Amniotic epithelial cell (primary cell): ENCODE measurements around the gene SMYD3.

Experiments
- DNase-seq: peaks from one replicate; pipeline ENCODE4 v3.0.0-alpha.2; 2010; ENCODE audit warnings: low read depth

Gene SMYD3

DNA sequence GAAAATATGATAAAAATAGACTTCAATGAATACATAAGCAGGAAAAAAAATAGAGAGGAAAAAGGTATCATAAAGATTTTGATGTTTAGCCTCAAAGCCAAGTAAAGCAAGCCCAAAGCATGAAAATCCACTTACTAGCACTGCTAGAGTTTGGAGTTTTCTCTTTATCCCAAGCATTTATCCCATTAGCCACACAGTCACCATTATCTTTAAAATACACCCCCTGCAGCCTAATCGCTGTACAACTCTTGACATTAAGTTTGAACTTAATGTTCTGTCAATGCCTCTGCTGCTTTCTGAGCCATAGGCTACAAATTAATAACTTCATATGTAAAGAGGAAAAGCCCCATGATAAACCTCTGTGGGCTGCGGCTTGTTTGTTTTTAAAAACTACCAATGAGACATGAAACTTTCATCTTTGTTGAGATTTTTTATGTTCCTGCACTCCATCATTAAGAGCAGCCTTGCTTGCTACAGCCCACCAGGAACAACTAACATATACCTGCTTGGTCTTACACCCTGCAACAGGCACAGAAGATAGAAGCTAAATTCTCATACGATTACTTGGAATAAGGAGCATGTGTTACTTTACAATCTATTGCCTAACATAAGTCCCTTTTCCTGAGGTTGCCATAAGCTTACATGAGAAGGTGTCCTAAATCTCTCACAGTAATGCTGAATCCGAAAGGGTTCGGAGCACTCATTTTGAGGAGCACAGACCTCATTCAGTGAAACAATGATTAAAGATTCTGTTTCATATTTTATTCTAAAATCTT lies 202.4 kb downstream of the SMYD3 start:
- DNase-seq, result no peak

DNA sequence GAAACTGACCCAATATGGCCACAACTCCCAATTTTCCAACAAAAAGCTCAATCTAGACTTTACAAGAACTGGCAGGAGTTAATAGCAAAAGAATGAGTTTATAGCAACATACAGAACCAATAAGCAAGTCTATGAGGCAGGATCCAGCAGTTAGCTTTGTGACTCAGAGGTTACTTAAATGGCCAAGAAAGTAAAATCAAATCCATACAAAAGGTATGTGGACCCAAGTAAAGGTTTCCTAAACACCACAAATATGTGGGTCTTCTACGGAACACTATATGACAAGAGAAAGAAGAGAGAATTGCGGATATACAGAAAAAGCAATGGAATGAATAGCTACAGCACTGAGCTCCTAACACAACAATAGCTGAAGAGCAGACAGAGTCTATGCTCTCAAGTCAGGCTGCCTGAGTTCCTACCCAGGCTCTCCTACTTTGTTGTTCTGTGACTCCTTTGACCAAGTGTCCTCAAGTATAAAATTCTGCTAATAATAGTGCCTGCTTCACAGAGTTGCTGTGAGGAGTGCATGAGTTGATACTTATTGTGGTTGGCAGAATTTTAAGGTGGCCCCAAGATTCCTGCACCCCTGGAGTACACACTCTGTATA lies 204.3 kb downstream of the SMYD3 start:
- no peak for DNase-seq

GRCh38 chr1:246302251-246302625 lies 204.8 kb downstream of the SMYD3 start:
- DNase-seq, result peak; percentile 36

GRCh38 chr1:246301553-246302250 lies 205.4 kb downstream of the SMYD3 start:
- DNase-seq, result peak; percentile 30

- DNase-seq, result no peak
These were observed 206.2 kb downstream of the SMYD3 start for GRCh38 chr1:246300626-246301549.

- DNase-seq, result no peak
These were observed 209.5 kb downstream of the SMYD3 start for GRCh38 chr1:246297279-246298265.

- no peak for DNase-seq
These were observed 211.1 kb downstream of the SMYD3 start for GRCh38 chr1:246295968-246296367.

GRCh38 chr1:246295340-246295739 lies 211.7 kb downstream of the SMYD3 start:
- DNase-seq, result no peak

- no peak for DNase-seq
These were observed 212.8 kb downstream of the SMYD3 start for GRCh38 chr1:246294263-246294662.

DNA sequence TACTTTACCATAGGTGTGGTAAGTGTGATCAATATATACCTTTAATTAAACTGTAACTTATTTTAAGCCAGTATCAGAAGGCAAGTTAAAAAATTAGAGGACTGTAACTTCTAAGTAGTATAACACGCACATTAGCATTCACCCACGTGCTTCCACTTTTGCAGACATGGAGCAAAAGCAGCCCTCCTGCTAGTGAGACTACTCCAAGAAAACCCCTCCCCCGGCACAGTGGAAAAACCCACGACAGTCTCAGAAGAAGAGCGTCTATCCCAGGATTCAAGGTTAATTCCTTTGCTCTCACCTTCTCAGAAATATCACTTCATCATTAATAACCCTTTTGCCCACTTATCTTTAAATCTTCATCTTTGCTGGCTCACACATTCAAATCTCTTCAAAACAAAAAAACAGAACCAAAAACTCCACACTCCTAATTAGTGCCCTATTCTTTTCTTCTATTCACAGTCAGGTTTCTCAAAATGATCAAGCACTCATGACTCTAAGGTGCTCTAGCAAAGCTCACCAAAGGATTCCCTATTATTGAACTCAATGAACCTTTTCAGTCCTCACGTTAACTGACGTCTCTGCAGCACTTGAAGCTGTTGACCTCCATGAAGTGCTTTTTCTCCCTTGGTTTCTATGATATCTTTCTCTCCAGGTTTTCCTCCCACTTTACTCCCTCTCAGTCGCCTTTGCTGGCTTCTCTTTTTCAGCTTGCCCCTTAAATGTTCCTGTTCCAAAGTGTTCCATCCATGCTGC lies 213.5 kb downstream of the SMYD3 start:
- DNase-seq, result no peak

DNA sequence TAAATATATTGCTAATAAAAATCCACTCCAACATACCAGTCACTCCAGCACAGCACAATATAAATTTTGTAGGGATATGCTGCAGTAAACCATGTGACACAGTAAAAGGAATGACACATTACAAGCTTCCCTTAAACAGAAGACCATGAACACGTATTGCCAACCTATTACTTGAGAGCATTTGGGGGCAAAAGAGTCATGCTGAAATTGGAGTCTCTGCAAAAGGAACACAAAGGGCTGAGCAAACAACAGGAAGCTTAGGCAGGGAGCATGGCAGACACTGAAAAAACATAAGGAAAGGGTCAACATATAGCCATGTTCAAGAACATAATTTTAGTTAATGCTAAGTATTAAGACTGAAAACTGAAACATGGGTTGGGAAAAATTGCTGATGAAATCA lies 214.5 kb downstream of the SMYD3 start:
- no peak for DNase-seq

- no peak for DNase-seq
These were observed 216.0 kb downstream of the SMYD3 start for GRCh38 chr1:246291127-246291526.

DNA sequence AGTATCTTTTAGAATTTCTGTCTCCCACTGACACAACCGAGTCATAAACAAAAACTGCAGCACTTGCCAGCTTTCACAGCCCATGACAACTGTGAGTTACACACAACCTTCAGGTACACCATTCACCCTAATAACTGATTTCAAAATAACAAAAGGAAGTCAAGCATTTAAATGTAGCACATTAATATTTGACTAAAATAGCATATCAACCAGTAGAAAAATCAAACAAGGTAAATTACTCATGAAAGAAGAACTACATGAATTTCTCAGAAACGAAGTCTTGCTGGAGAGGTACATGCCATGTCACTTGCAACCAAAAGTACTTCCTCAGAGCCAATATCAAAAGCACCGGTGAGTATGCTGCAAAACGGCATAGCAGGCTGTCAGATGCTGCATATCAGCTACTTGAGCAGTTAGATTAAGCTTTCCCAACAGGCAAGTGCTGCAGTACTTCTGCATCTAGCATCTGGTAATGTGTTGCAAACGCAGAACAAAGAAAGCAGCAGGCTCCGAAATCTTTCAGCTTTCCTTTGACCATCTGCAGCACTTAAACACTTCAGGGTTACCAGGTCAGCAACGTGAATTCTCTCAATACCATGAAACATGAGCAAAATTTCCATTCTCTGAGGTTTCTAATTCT lies 223.2 kb downstream of the SMYD3 start:
- peak; percentile 56 for DNase-seq

DNA sequence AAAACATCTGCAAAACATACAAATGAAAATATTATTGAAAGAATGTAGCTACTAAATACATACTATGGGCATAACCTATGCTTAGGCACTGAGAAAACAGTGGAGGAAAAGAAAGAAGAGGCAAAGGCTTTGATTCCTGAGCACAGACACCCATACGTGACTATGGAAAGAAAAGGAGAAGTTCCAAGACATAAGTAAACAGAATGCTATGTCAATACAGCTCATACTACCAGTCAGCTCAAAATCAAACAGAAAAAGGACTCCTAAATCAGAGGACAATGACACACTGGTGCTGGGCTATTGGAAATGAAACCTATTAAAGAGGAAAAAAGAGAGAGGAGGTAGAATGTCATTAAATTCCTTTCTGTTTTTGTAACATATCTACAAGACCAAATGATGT lies 225.4 kb downstream of the SMYD3 start:
- DNase-seq, result no peak

DNA sequence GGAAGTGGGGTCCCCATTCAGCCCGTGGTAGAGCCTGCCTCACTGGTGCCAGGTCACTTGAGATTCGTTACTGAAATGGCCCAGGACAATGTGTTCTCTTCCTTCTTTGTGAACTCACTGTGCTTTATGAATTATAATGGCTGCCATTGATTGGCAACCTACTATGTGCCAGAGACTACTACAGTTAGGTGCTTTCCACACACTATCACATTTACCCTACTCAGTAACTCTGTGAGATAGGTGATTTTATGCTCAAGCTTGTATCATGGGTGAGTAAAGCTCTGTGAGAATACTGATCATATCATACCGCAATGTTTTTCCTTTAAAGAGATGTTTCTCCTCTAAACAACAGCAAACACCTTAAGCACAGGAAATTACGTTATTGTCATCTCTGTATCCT lies 225.9 kb downstream of the SMYD3 start:
- no peak for DNase-seq

GRCh38 chr1:246280551-246280950 lies 226.5 kb downstream of the SMYD3 start:
- DNase-seq, result peak; percentile 41

GRCh38 chr1:246279402-246279801 lies 227.7 kb downstream of the SMYD3 start:
- DNase-seq, result no peak

DNA sequence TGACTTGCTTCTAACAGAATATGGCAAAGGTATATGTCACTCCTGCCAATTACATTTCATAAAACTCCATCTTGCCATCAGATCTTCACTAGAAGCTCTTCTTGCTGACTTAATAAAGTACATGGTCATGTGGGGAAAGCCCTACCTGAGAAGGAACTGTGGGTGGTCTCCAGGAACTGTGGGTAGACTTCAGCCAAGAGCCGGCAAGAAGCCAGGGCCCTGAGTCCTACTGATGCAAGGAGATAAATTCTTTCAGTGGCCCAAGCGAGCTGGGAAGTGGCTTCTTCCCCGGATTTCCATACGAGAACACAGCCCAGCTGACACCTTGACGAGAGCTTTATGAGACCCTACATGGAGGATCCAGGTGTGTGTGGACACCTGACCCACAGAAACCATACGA lies 228.7 kb downstream of the SMYD3 start:
- DNase-seq, result no peak

- no peak for DNase-seq
These were observed 232.0 kb downstream of the SMYD3 start for GRCh38 chr1:246275036-246275435.

- no peak for DNase-seq
These were observed 232.9 kb downstream of the SMYD3 start for GRCh38 chr1:246274186-246274585.
